GM21528 (cell line): ENCODE measurements around the gene HSP90AB1.

Source experiments
- ATAC-seq: cut with Tn5 transposase; IDR thresholded peaks from one replicate; pipeline ENCODE4 v1.9.1; 2021; ENCODE audit warnings: mild to moderate bottlenecking, moderate library complexity; ENCODE audit not compliant: unreplicated experiment, low FRiP score

Gene HSP90AB1

GRCh38 chr6:44265007-44265721 is 18.3 kb downstream of the HSP90AB1 start, which contains the start of gene NFKBIE:
Gene NFKBIE (minus strand): TSS chr6:44265551. CDS start chr6:44265346, 205 bp downstream.
- peak; percentile 40 for ATAC-seq

- no peak for ATAC-seq
These were observed 18.9 kb downstream of the HSP90AB1 start for GRCh38 chr6:44265722-44266233.

- no peak for ATAC-seq
These were observed 19.4 kb downstream of the HSP90AB1 start for GRCh38 chr6:44266347-44266746.

GRCh38 chr6:44267252-44267651 is 20.4 kb downstream of the HSP90AB1 start:
- ATAC-seq: no peak

GRCh38 chr6:44268095-44268628 is 21.3 kb downstream of the HSP90AB1 start:
- ATAC-seq: no peak

GRCh38 chr6:44269178-44269920 is 22.4 kb downstream of the HSP90AB1 start:
- no peak for ATAC-seq

- ATAC-seq: no peak
These were observed 23.1 kb downstream of the HSP90AB1 start, which contains the start of gene TMEM151B for GRCh38 chr6:44269921-44270525. Gene TMEM151B (plus strand): TSS chr6:44270450. CDS start chr6:44270743, 293 bp downstream.

- ATAC-seq: no peak
These were observed 23.9 kb downstream of the HSP90AB1 start for GRCh38 chr6:44270526-44271405.

- ATAC-seq: no peak
These were observed 24.5 kb downstream of the HSP90AB1 start for GRCh38 chr6:44271406-44271723.

GRCh38 chr6:44271914-44272313 is 25.0 kb downstream of the HSP90AB1 start:
- no peak for ATAC-seq

GRCh38 chr6:44272529-44272928 is 25.6 kb downstream of the HSP90AB1 start:
- no peak for ATAC-seq

GRCh38 chr6:44272999-44273566 is 26.2 kb downstream of the HSP90AB1 start:
- ATAC-seq: no peak

- no peak for ATAC-seq
These were observed 26.7 kb downstream of the HSP90AB1 start for GRCh38 chr6:44273617-44274016.

GRCh38 chr6:44275271-44275748 is 28.4 kb downstream of the HSP90AB1 start:
- no peak for ATAC-seq

- no peak for ATAC-seq
These were observed 29.1 kb downstream of the HSP90AB1 start for GRCh38 chr6:44275749-44276648.

- no peak for ATAC-seq
These were observed 30.1 kb downstream of the HSP90AB1 start for GRCh38 chr6:44276667-44277640.

GRCh38 chr6:44277763-44278162 is 30.9 kb downstream of the HSP90AB1 start:
- no peak for ATAC-seq
